IMR-90 (cell line): Measurements from ENCODE around the gene SLC18B1. TPM values are rescaled to one million over a fixed set of nuclear protein-coding genes. Genes with fewer than 3 reads are reported as not detected.
A peak's percentile ranks its signal among the peaks of the same experiment; 100 is the strongest.

ENCODE experiments used
- ATAC-seq: fragments of 200-7000 bp; cut with Tn5 transposase; 2 replicates; pipeline ENCODE4 v1.9.1; 2020; ENCODE audit warnings: low read depth, mild to moderate bottlenecking, moderate library complexity
- BruUV-seq: library from RNA; stranded (reverse); fragments of 400-500 nt; replicated peaks from 2 replicates; lab custom pipeline; 2021; lab: Mats Ljungman, UMichigan
- CTCF ChIA-PET: fragments of 300-600 bp; formaldehyde crosslinking; extraction: SDS; loops from one replicate; lab custom pipeline; 2021; ENCODE audit warnings: antibody characterized with exemption; lab: Yijun Ruan, JAX
- POLR2A ChIA-PET: fragments of 300-600 bp; sonication (Branson Sonifier 250); formaldehyde crosslinking; loops from one replicate; lab custom pipeline; 2022; ENCODE audit warnings: antibody characterized with exemption; ENCODE audit not compliant: unreplicated experiment; lab: Charles Lee
- DNase-seq: peaks from one replicate; pipeline ENCODE4 v3.0.0; 2013
- H2AFZ ChIP-seq: replicated peaks from 2 replicates; pipeline ENCODE3; 2013; ENCODE audit warnings: low read length, mild to moderate bottlenecking; ENCODE audit not compliant: poor library complexity
- H2AK5ac ChIP-seq: 2 replicates; pipeline ENCODE4 v1.6.1; 2013; ENCODE audit warnings: low read depth, low read length, inconsistent platforms
- H2AK9ac ChIP-seq: replicated peaks from 2 replicates; pipeline ENCODE3; 2013; ENCODE audit warnings: mild to moderate bottlenecking, low read depth, low read length, moderate library complexity; ENCODE audit not compliant: poor library complexity
- H2BK120ac ChIP-seq: 2 replicates; pipeline ENCODE4 v1.6.1; 2013; ENCODE audit warnings: low read depth, low read length, inconsistent platforms
- H2BK15ac ChIP-seq: 3 replicates; pipeline ENCODE4 v1.6.1; 2013; ENCODE audit warnings: low read depth, low read length, inconsistent platforms
- H2BK20ac ChIP-seq: 2 replicates; pipeline ENCODE4 v1.6.1; 2013; ENCODE audit warnings: low read depth, mild to moderate bottlenecking, inconsistent platforms, low read length, moderate library complexity
- H2BK5ac ChIP-seq: 2 replicates; pipeline ENCODE4 v1.6.1; 2013; ENCODE audit warnings: mild to moderate bottlenecking, low read depth, low read length, inconsistent platforms; ENCODE audit not compliant: poor library complexity, severe bottlenecking
- H3K14ac ChIP-seq: replicated peaks from 2 replicates; pipeline ENCODE4 v1.6.1; 2013; ENCODE audit warnings: low read depth, low read length, inconsistent platforms
- H3K18ac ChIP-seq: 2 replicates; pipeline ENCODE4 v1.6.1; 2013; ENCODE audit warnings: low read depth, low read length, control low read depth
- H3K23ac ChIP-seq: 2 replicates; pipeline ENCODE4 v1.6.1; 2013; ENCODE audit warnings: low read depth, low read length, inconsistent platforms
- H3K27ac ChIP-seq: 2 replicates; pipeline ENCODE4 v1.5.1; 2013; ENCODE audit warnings: mild to moderate bottlenecking, control low read depth, low read length; ENCODE audit not compliant: insufficient read depth
- H3K27me3 ChIP-seq: 2 replicates; pipeline ENCODE4 v1.6.1; 2013; ENCODE audit warnings: low read length; ENCODE audit not compliant: control insufficient read depth, insufficient read depth
- H3K36me3 ChIP-seq: 2 replicates; pipeline ENCODE4 v1.6.1; 2013; ENCODE audit warnings: low read length, mixed read lengths; ENCODE audit not compliant: control insufficient read depth, insufficient read depth
- H3K4ac ChIP-seq: 2 replicates; pipeline ENCODE4 v1.6.1; 2013; ENCODE audit warnings: low read depth, low read length, inconsistent platforms
- H3K4me1 ChIP-seq: 2 replicates; pipeline ENCODE4 v1.6.1; 2013; ENCODE audit warnings: low read length, mixed read lengths; ENCODE audit not compliant: control insufficient read depth, insufficient read depth
- H3K4me2 ChIP-seq: 2 replicates; pipeline ENCODE4 v1.6.1; 2013; ENCODE audit warnings: low read depth, mild to moderate bottlenecking, control low read depth, low read length, moderate library complexity
- H3K4me3 ChIP-seq: 2 replicates; pipeline ENCODE4 v1.5.1; 2013; ENCODE audit warnings: low read depth, mild to moderate bottlenecking, control low read depth, low read length, moderate library complexity; ENCODE audit not compliant: insufficient read depth
- H3K56ac ChIP-seq: 2 replicates; pipeline ENCODE4 v1.6.1; 2013; ENCODE audit warnings: low read length, inconsistent platforms; ENCODE audit not compliant: insufficient read depth; ENCODE audit errors: extremely low read depth
- H3K79me1 ChIP-seq, 2 experiments: 2 replicates each; pipeline ENCODE4 v1.6.1; 2013; ENCODE audit warnings: low read length in 2 of 2, inconsistent platforms in 1 of 2, low read depth in 1 of 2
- H3K9ac ChIP-seq: 2 replicates; pipeline ENCODE4 v1.6.1; 2013; ENCODE audit warnings: low read depth, low read length, control low read depth
- H3K9me1 ChIP-seq: 2 replicates; pipeline ENCODE4 v1.6.1; 2013; ENCODE audit warnings: low read length, inconsistent platforms; ENCODE audit not compliant: insufficient read depth
- H3K9me3 ChIP-seq: 2 replicates; pipeline ENCODE4 v1.6.1; 2013; ENCODE audit warnings: low read length; ENCODE audit not compliant: control insufficient read depth, insufficient read depth
- H4K20me1 ChIP-seq: 2 replicates; pipeline ENCODE4 v1.6.1; 2013; ENCODE audit warnings: low read length, inconsistent platforms; ENCODE audit not compliant: insufficient read depth
- H4K5ac ChIP-seq: 2 replicates; pipeline ENCODE4 v1.6.1; 2013; ENCODE audit warnings: mild to moderate bottlenecking, low read depth, low read length, control low read depth
- H4K8ac ChIP-seq, 2 experiments: 2 replicates each; pipeline ENCODE4 v1.6.1; 2013; ENCODE audit warnings: low read depth in 2 of 2, low read length in 2 of 2, control low read depth in 1 of 2, inconsistent platforms in 1 of 2
- H4K91ac ChIP-seq: 2 replicates; pipeline ENCODE4 v1.6.1; 2013; ENCODE audit warnings: low read depth, low read length, inconsistent platforms; ENCODE audit not compliant: insufficient read depth
- BHLHE40 ChIP-seq: fragments of 150-350 bp; IDR thresholded peaks from 2 replicates; pipeline ENCODE4 v1.6.1; 2016; ENCODE audit warnings: mild to moderate bottlenecking, low read depth, low read length
- CTCF ChIP-seq: conservative IDR thresholded peaks from 2 replicates; pipeline ENCODE4 v1.5.1; 2012; ENCODE audit warnings: mild to moderate bottlenecking, low read depth, low read length, improper control_type of control experiment
- SMC3 ChIP-seq: fragments of 150-350 bp; IDR thresholded peaks from 2 replicates; pipeline ENCODE4 v1.6.1; 2016; ENCODE audit warnings: low read depth, mild to moderate bottlenecking, antibody characterized with exemption, low read length, moderate library complexity
- USF2 ChIP-seq: fragments of 150-350 bp; IDR thresholded peaks from 2 replicates; pipeline ENCODE4 v1.6.1; 2017; ENCODE audit warnings: mild to moderate bottlenecking, antibody characterized with exemption, low read length, low read depth
- WGBS, 2 experiments: methylation state at CpG; one replicate each; pipeline versions ENCODE4 v1.1.5 to v1.1.7; 2013; ENCODE audit warnings: missing lambda C conversion rate in 2 of 2; ENCODE audit not compliant: insufficient read length in 1 of 2; ENCODE audit errors: extremely low coverage in 2 of 2; 5-methylcytosine and 5-hydroxymethylcytosine counted together
- dilution Hi-C: fragments of 300-500 bp; cut with HindIII; formaldehyde crosslinking; loops from one replicate; pipeline ENCODE4 v1.14.3; 2018; ENCODE audit warnings: low sequenced_read_pairs; ENCODE audit not compliant: unreplicated experiment
- in situ Hi-C: fragments of 300-500 bp; cut with MboI; formaldehyde crosslinking; loops from 3 replicates; pipeline ENCODE4 v1.14.3; 2019; ENCODE audit warnings: low sequenced_read_pairs, inconsistent platforms, mixed read lengths
- intact Hi-C: fragments of 100-400 bp; cut with micrococcal nuclease; formaldehyde crosslinking; loops from 2 replicates; pipeline ENCODE4 v1.10.0; 2022
- polyA plus RNA-seq, 3 experiments: library from polyadenylated mRNA; depleted of rRNA; stranded (reverse); fragments of >200 nt; gene quantifications; 2 replicates each; pipeline ENCODE4 v1.2.3, GENCODE V29; 2012; ENCODE audit warnings: low replicate concordance in 1 of 3
- total RNA-seq: library from RNA; depleted of rRNA; stranded (reverse); fragments of >200 nt; gene quantifications from 2 replicates; pipeline ENCODE4 v1.2.3, GENCODE V29; 2012

The SLC18B1 gene
- total and polyA plus RNA-seq, 2 of the 4 experiments (the other 2 are of a cell fraction): 2.4 to 2.5 TPM

- Histone ChIP-seq H3K23ac (no peak overlapping the region), H3K79me1 (no peaks in the 10 kb centered on the region), H3K4me3 (no peak overlapping the region), H3K4me1 (peaks cover 2% of the 10 kb centered on the region; the same call in 1 of the 2 replicates), H3K9ac (no peak overlapping the region), H4K5ac (no peak overlapping the region), H3K4me2 (no peak overlapping the region), H4K91ac (no peak overlapping the region), H2BK15ac (no peak overlapping the region), H3K9me3 (no peaks in the 10 kb centered on the region), H4K20me1 (no peaks in the 10 kb centered on the region), H4K8ac (no peak overlapping the region), H3K9me1 (no peaks in the 10 kb centered on the region), H2AFZ (peak overlapping the region; percentile 49), H3K18ac (no peak overlapping the region), H3K56ac (no peak overlapping the region), H2BK120ac (no peak overlapping the region), H3K27me3 (no peaks in the 10 kb centered on the region), H2AK9ac (no peak overlapping the region), H2BK5ac (no peak overlapping the region), H3K4ac (no peak overlapping the region), H3K36me3 (peaks cover 5% of the 10 kb centered on the region; the same call in 1 of the 2 replicates), H3K14ac (no peak overlapping the region), H3K27ac (no peak overlapping the region), H2BK20ac (no peak overlapping the region), H2AK5ac (no peak overlapping the region)
- dilution Hi-C loops (no loop called here), in situ Hi-C loops (loop anchor here (25.0 kb wide), 1 partner anchor 106 kb away; the partner anchor contains the start of gene TAAR1), intact Hi-C loops (loop anchor here (1.0 kb wide), 2 partner anchors 99 to 238 kb away; no protein-coding TSS in a partner anchor)
- ATAC-seq: peak; percentile 61
- CTCF ChIA-PET: interaction anchor here (0.8 to 0.9 kb wide), 3 partner anchors 14 to 102 kb away, joined by 3 read pairs; no protein-coding TSS in a partner anchor
- 80% methylated on average over 1 of the region's 6 CpGs; no CpG with 5 or more reads in 1 of the 2 experiments for WGBS, 2 experiments
- TF ChIP-seq SMC3 (peak; percentile 24; the same call in 1 of the 2 replicates), BHLHE40 (no peak), CTCF (peak; percentile 21; the same call in 1 of the 2 replicates), USF2 (no peak)
- BruUV-seq: no TSS peak
- no peak for DNase-seq
- POLR2A ChIA-PET: no interaction called here
These were observed 30.4 kb downstream of the SLC18B1 start for GRCh38 chr6:132768051-132768517.
